OCI-LY1 (cell line): Measurements from ENCODE around the gene DCLK1.

ENCODE experiments used
- CTCF ChIP-seq: fragments of 200-600 bp; sonication (generic), shearing (Covaris generic); IDR thresholded peaks from 2 replicates; pipeline ENCODE4 v1.5.1; 2017; ENCODE audit warnings: mild to moderate bottlenecking, antibody characterized with exemption, low read length, moderate library complexity, mixed read lengths
- EZH2 ChIP-seq: fragments of 200-600 bp; sonication (generic), shearing (Covaris generic); IDR thresholded peaks from 2 replicates; pipeline ENCODE4 v1.8.0; 2017; ENCODE audit warnings: borderline replicate concordance, mixed run types, mild to moderate bottlenecking, antibody characterized with exemption, low read length, moderate library complexity, mixed read lengths

- TF ChIP-seq CTCF (no peak), EZH2 (no peak)
Measured at GRCh38 chr13:35843272-35843671, 287.9 kb downstream of the DCLK1 start.
